ENCODE data around the gene UVRAG. TPM values are rescaled to one million over a fixed set of nuclear protein-coding genes. Genes with fewer than 3 reads are reported as not detected.

UVRAG gene
- total RNA-seq, 4 donors from 2014 or later = 14.6 to 28.0 (median 20.7) TPM

GRCh38 chr11:76151556-76152085, 336.6 kb downstream of the UVRAG start:
- 51 to 53% methylated on average over 5 of the region's 5 CpGs for WGBS, 2 donors
- TF ChIP-seq CTCF (IDR thresholded peaks at IDR 0.05) = no peak
- TF ChIP-seq POLR2A (IDR thresholded peaks at IDR 0.05) = no peak
- intact Hi-C loops (cut with DNase I; ENCODE audit: low total_unique reads) = loop anchor here (5.0 kb wide), 1 partner anchor 254 kb away; no protein-coding TSS in a partner anchor
- no peak overlapping the region for H3K4me3 ChIP-seq (ENCODE audit: low read depth, poor library complexity, severe bottlenecking)
- peak in 1 of 2 donors; percentile 80 for DNase-seq (ENCODE audit: low spot score in 2 of 2)

- TF ChIP-seq POLR2A (IDR thresholded peaks at IDR 0.05) = no peak
- TF ChIP-seq CTCF (IDR thresholded peaks at IDR 0.05) = peak in 1 of 3 donors; percentile 90
- intact Hi-C loops (cut with DNase I; ENCODE audit: low total_unique reads) = loop anchor here (5.0 kb wide), 1 partner anchor 255 kb away; no protein-coding TSS in a partner anchor
- H3K4me3 ChIP-seq (ENCODE audit: low read depth, poor library complexity, severe bottlenecking) = no peak overlapping the region
- 22 to 28% methylated on average over 26 to 30 of the region's 30 CpGs for WGBS, 2 donors
- DNase-seq (ENCODE audit: low spot score in 2 of 2) = peak; percentile 80 to 98
These were observed 337.2 kb downstream of the UVRAG start for GRCh38 chr11:76152086-76152681.

- 63 to 72% methylated on average over 13 of the region's 13 CpGs for WGBS, 2 donors
- DNase-seq (ENCODE audit: low spot score in 2 of 2) = peak in 1 of 2 donors; percentile 80
- TF ChIP-seq CTCF (IDR thresholded peaks at IDR 0.05) (no peak), POLR2A (IDR thresholded peaks at IDR 0.05) (no peak)
- intact Hi-C loops (cut with DNase I; ENCODE audit: low total_unique reads) = loop anchor here (5.0 kb wide), 1 partner anchor 256 kb away; no protein-coding TSS in a partner anchor
- no peak overlapping the region for H3K4me3 ChIP-seq (ENCODE audit: low read depth, poor library complexity, severe bottlenecking)
These were observed 337.9 kb downstream of the UVRAG start for GRCh38 chr11:76152741-76153570.

- no peak overlapping the region for H3K4me3 ChIP-seq (ENCODE audit: low read depth, poor library complexity, severe bottlenecking)
- peak in 1 of 2 donors; percentile 78 for DNase-seq (ENCODE audit: low spot score in 2 of 2)
- no peak for TF ChIP-seq CTCF (IDR thresholded peaks at IDR 0.05)
- TF ChIP-seq POLR2A (IDR thresholded peaks at IDR 0.05) = no peak
- intact Hi-C loops (cut with DNase I; ENCODE audit: low total_unique reads) = loop anchor here (5.0 kb wide), 1 partner anchor 256 kb away; no protein-coding TSS in a partner anchor
- 56 to 58% methylated on average over 6 of the region's 6 CpGs for WGBS, 2 donors
These were observed 338.5 kb downstream of the UVRAG start for GRCh38 chr11:76153571-76153923.

GRCh38 chr11:76155500-76156227, 340.7 kb downstream of the UVRAG start:
- no peak overlapping the region for H3K4me3 ChIP-seq (ENCODE audit: low read depth, poor library complexity, severe bottlenecking)
- no peak for TF ChIP-seq POLR2A (IDR thresholded peaks at IDR 0.05)
- TF ChIP-seq CTCF (IDR thresholded peaks at IDR 0.05) = no peak
- WGBS, 2 donors = 81 to 83% methylated on average over 11 of the region's 11 CpGs
- DNase-seq (ENCODE audit: low spot score in 2 of 2) = no peak
- intact Hi-C loops (cut with DNase I; ENCODE audit: low total_unique reads) = no loop called here

Data from lower leg skin (tissue), 4 donors.